Ammon's horn (tissue), 1 donor: ENCODE measurements around the gene ZNF394.

Experiments
- DNase-seq: peaks from one replicate; pipeline ENCODE4 v3.0.0-alpha.2; 2016; ENCODE audit warnings: low spot score

ZNF394 gene

GRCh38 chr7:99449326-99449725 lies 50.8 kb downstream of the ZNF394 start:
- DNase-seq: no peak

GRCh38 chr7:99448855-99449254 lies 51.2 kb downstream of the ZNF394 start:
- DNase-seq: no peak

- DNase-seq: no peak
Observed at GRCh38 chr7:99447943-99448342, 52.1 kb downstream of the ZNF394 start.

- DNase-seq: no peak
Observed at GRCh38 chr7:99446096-99446495, 54.0 kb downstream of the ZNF394 start.
